A549 (cell line): ENCODE measurements around the gene FAM111B. TPM values are rescaled to one million over a fixed set of nuclear protein-coding genes. Genes with fewer than 3 reads are reported as not detected.

Experiments
- ATAC-seq, 2 experiments: fragments of 200-7000 bp in 1 of 2; fragments of >200 bp in 1 of 2; cut with Nextera tagmentation in 1 of 2; cut with Tn5 transposase in 1 of 2; 3 replicates each; pipeline versions ENCODE4 v1.8.0 to v1.9.1; 2018 to 2020; ENCODE audit warnings: mild to moderate bottlenecking in 1 of 2, moderate library complexity in 1 of 2
- CTCF ChIA-PET: fragments of 300-600 bp; sonication (Branson Sonifier 250); formaldehyde crosslinking; extraction: SDS; loops from one replicate; lab custom pipeline; 2021; ENCODE audit warnings: antibody characterized with exemption, inconsistent platforms; lab: Yijun Ruan, JAX
- POLR2A ChIA-PET: fragments of 350-600 bp; formaldehyde crosslinking; extraction: SDS; loops from one replicate; lab custom pipeline; 2021; ENCODE audit warnings: antibody characterized with exemption, inconsistent platforms; lab: Yijun Ruan, JAX
- DNase-seq, 2 experiments: peaks; one replicate each; pipeline versions ENCODE4 v3.0.0 to v3.0.0-alpha.2; 2011 to 2016; ENCODE audit warnings: low read depth in 1 of 2, low spot score in 1 of 2
- FAIRE-seq: peaks from 2 replicates; lab custom pipeline; 2011; peaks lifted over from hg19 to GRCh38; lab: Jason Lieb, UNC
- H3K27ac ChIP-seq, 2 experiments: fragments of >200 bp; sonication (Bioruptor Twin); formaldehyde crosslinking; 3 replicates each; pipeline ENCODE4 v1.5.1; 2016 to 2017
- H3K4me1 ChIP-seq: fragments of >200 bp; sonication (Bioruptor Twin); formaldehyde crosslinking; 3 replicates; pipeline ENCODE4 v1.6.1; 2016
- H3K4me2 ChIP-seq: fragments of >200 bp; sonication (Bioruptor Twin); formaldehyde crosslinking; 3 replicates; pipeline ENCODE4 v1.6.1; 2016
- H3K4me3 ChIP-seq: fragments of >200 bp; sonication (Bioruptor Twin); formaldehyde crosslinking; 3 replicates; pipeline ENCODE4 v1.5.1; 2016
- H3K9me3 ChIP-seq: fragments of >200 bp; sonication (Bioruptor Twin); formaldehyde crosslinking; 3 replicates; pipeline ENCODE4 v1.6.1; 2016
- CBX2 ChIP-seq: fragments of 200-600 bp; sonication (generic); IDR thresholded peaks from 2 replicates; pipeline ENCODE4 v1.6.1; 2016; ENCODE audit warnings: low read depth, mild to moderate bottlenecking, borderline replicate concordance
- CHD4 ChIP-seq: fragments of 200-600 bp; sonication (generic); IDR thresholded peaks from 2 replicates; pipeline ENCODE4 v1.6.1; 2016; ENCODE audit warnings: antibody characterized with exemption, mild to moderate bottlenecking, borderline replicate concordance
- EHF ChIP-seq: fragments of 250-450 bp; sonication (Bioruptor Pico); IDR thresholded peaks from 2 replicates; pipeline ENCODE4 v1.5.0; 2020; ENCODE audit warnings: mild to moderate bottlenecking
- ESRRA ChIP-seq: fragments of 150-350 bp; IDR thresholded peaks from 2 replicates; pipeline ENCODE4 v1.6.1; 2014; ENCODE audit warnings: mild to moderate bottlenecking, low read length, borderline replicate concordance
- FOXS1 ChIP-seq: fragments of 250-450 bp; sonication (Bioruptor Pico); IDR thresholded peaks from 2 replicates; pipeline ENCODE4 v1.5.0; 2020; ENCODE audit warnings: mild to moderate bottlenecking, moderate library complexity
- HOXB5 ChIP-seq: fragments of 250-450 bp; sonication (Bioruptor Pico); IDR thresholded peaks from 2 replicates; pipeline ENCODE4 v1.5.0; 2020; ENCODE audit warnings: mild to moderate bottlenecking, moderate library complexity
- JUNB ChIP-seq: fragments of >200 bp; sonication (Bioruptor Twin); formaldehyde crosslinking; IDR thresholded peaks from 2 replicates; pipeline ENCODE4 v1.6.1; 2016
- KDM5A ChIP-seq: fragments of 200-600 bp; sonication (generic); IDR thresholded peaks from 2 replicates; pipeline ENCODE4 v1.6.1; 2016; ENCODE audit warnings: antibody characterized with exemption, mild to moderate bottlenecking
- MAZ ChIP-seq: fragments of 150-350 bp; IDR thresholded peaks from 2 replicates; pipeline ENCODE4 v1.6.1; 2014; ENCODE audit warnings: antibody characterized with exemption, low read depth, low read length, borderline replicate concordance
- NPAS2 ChIP-seq: fragments of 250-450 bp; sonication (Bioruptor Pico); IDR thresholded peaks from 2 replicates; pipeline ENCODE4 v1.8.0; 2022; ENCODE audit warnings: mild to moderate bottlenecking, moderate library complexity, borderline replicate concordance
- RCOR1 ChIP-seq: fragments of 150-350 bp; IDR thresholded peaks from 2 replicates; pipeline ENCODE4 v1.6.1; 2014; ENCODE audit warnings: antibody characterized with exemption, low read length, low read depth
- RFX5 ChIP-seq: fragments of 450-650 bp; IDR thresholded peaks from 2 replicates; pipeline ENCODE4 v1.7.1; 2014; ENCODE audit warnings: antibody characterized with exemption, mild to moderate bottlenecking, moderate library complexity
- TP53 ChIP-seq: fragments of 250-450 bp; sonication (Bioruptor Pico); IDR thresholded peaks from 2 replicates; pipeline ENCODE4 v1.5.0; 2021; ENCODE audit warnings: mild to moderate bottlenecking, moderate library complexity
- ZFP36 ChIP-seq: fragments of 450-650 bp; IDR thresholded peaks from 2 replicates; pipeline ENCODE4 v1.6.1; 2014; ENCODE audit warnings: borderline replicate concordance; ENCODE audit not compliant: partially characterized antibody
- ZNF302 ChIP-seq: fragments of 250-450 bp; sonication (Bioruptor Pico); IDR thresholded peaks from 2 replicates; pipeline ENCODE4 v1.9.0; 2021; ENCODE audit warnings: inconsistent platforms, mild to moderate bottlenecking, moderate library complexity
- WGBS: methylation state at CpG from one replicate; pipeline ENCODE4 v1.1.6; 2017; ENCODE audit errors: missing lambda C conversion rate; 5-methylcytosine and 5-hydroxymethylcytosine counted together
- polyA plus RNA-seq, 4 experiments: library from polyadenylated mRNA; depleted of rRNA in 3 of 4; stranded (reverse); fragments of >200 nt; fragmentation: RNase III in 1 of 4; extraction: RNeasy Plus Mini Kit Qiagen cat#74134 plus additional on column Dnase treatment in 1 of 4; gene quantifications; 2 replicates in 3 of 4; 3 replicates in 1 of 4; pipeline ENCODE4 v1.2.3, GENCODE V29; 2011 to 2017
- TF ChIP-seq, protein P1 (sequence below): fragments of >200 bp; sonication (Bioruptor Twin); formaldehyde crosslinking; IDR thresholded peaks from 3 replicates; pipeline ENCODE4 v1.5.1; 2016
- TF ChIP-seq, protein P2 (sequence below): IDR thresholded peaks from 2 replicates; pipeline ENCODE4 v1.6.1; 2012
- TF ChIP-seq, protein P3 (sequence below): fragments of >200 bp; sonication (Bioruptor Twin); formaldehyde crosslinking; IDR thresholded peaks from 3 replicates; pipeline ENCODE4 v1.6.1; 2016
- TF ChIP-seq, protein P4 (sequence below): fragments of 250-450 bp; sonication (Bioruptor Pico); IDR thresholded peaks from 2 replicates; pipeline ENCODE4 v1.5.0; 2020; ENCODE audit warnings: low read depth, mild to moderate bottlenecking, moderate library complexity
- TF ChIP-seq, protein P5 (sequence below): IDR thresholded peaks from 2 replicates; pipeline ENCODE4 v1.6.1; 2012

FAM111B gene
- polyA plus RNA-seq, 2 of the 4 experiments (the other 2 are of a cell fraction), result 6.9 to 11.0 TPM

DNA sequence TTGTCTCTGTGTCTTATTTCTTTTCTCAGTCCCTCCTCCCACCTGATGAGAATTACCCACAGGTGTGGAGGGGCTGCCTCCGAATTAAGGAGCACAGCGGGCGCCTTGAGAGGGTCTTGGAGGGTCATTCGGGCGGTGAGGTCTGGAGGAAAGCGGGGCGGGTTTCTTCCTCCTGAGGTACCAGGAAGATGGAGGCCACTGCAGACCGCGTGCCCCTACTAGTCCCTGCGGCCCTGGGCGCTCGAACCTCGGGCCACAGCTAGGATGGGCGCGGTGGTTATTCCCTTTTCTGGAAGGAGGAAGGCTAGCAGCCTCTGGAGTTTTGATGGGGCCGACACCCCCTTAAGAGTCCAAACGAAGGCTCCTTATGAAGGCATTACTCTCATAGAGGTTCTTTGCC lies 30.2 kb downstream of the FAM111B start:
- Histone ChIP-seq H3K4me3 (no peak overlapping the region), H3K9me3 (peaks cover 7% of the 10 kb centered on the region; the same call in 2 of the 3 replicates), H3K4me2 (no peak overlapping the region), H3K4me1 (peaks cover 6% of the 10 kb centered on the region; the same call in 1 of the 3 replicates), H3K27ac (no peak overlapping the region)
- ChIA-PET CTCF (interaction anchor here (1.0 to 2.1 kb wide), 3 partner anchors 10 to 237 kb away, joined by 3 to 15 read pairs (median 4); no protein-coding TSS in a partner anchor), POLR2A (no interaction called here)
- no peak for FAIRE-seq
- DNase-seq, result no peak
- WGBS, result 90% methylated on average over 17 of the region's 17 CpGs
- TF ChIP-seq ZFP36, result no peak
- TF ChIP-seq, protein P1, sequence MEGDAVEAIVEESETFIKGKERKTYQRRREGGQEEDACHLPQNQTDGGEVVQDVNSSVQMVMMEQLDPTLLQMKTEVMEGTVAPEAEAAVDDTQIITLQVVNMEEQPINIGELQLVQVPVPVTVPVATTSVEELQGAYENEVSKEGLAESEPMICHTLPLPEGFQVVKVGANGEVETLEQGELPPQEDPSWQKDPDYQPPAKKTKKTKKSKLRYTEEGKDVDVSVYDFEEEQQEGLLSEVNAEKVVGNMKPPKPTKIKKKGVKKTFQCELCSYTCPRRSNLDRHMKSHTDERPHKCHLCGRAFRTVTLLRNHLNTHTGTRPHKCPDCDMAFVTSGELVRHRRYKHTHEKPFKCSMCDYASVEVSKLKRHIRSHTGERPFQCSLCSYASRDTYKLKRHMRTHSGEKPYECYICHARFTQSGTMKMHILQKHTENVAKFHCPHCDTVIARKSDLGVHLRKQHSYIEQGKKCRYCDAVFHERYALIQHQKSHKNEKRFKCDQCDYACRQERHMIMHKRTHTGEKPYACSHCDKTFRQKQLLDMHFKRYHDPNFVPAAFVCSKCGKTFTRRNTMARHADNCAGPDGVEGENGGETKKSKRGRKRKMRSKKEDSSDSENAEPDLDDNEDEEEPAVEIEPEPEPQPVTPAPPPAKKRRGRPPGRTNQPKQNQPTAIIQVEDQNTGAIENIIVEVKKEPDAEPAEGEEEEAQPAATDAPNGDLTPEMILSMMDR, result no peak
- TF ChIP-seq ESRRA, result no peak
- TF ChIP-seq TP53 (CRISPR knock-in tag), result no peak
- TF ChIP-seq CHD4, result no peak
- TF ChIP-seq KDM5A, result no peak
- no peak for TF ChIP-seq RCOR1
- TF ChIP-seq ZNF302 (CRISPR knock-in tag), result no peak
- TF ChIP-seq, protein P2, sequence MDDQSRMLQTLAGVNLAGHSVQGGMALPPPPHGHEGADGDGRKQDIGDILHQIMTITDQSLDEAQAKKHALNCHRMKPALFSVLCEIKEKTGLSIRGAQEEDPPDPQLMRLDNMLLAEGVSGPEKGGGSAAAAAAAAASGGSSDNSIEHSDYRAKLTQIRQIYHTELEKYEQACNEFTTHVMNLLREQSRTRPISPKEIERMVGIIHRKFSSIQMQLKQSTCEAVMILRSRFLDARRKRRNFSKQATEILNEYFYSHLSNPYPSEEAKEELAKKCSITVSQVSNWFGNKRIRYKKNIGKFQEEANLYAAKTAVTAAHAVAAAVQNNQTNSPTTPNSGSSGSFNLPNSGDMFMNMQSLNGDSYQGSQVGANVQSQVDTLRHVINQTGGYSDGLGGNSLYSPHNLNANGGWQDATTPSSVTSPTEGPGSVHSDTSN, result no peak
- no peak for TF ChIP-seq NPAS2 (CRISPR knock-in tag)
- TF ChIP-seq RFX5, result no peak
- TF ChIP-seq MAZ, result no peak
- TF ChIP-seq, protein P3, sequence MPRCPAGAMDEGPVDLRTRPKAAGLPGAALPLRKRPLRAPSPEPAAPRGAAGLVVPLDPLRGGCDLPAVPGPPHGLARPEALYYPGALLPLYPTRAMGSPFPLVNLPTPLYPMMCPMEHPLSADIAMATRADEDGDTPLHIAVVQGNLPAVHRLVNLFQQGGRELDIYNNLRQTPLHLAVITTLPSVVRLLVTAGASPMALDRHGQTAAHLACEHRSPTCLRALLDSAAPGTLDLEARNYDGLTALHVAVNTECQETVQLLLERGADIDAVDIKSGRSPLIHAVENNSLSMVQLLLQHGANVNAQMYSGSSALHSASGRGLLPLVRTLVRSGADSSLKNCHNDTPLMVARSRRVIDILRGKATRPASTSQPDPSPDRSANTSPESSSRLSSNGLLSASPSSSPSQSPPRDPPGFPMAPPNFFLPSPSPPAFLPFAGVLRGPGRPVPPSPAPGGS, result no peak
- TF ChIP-seq FOXS1, result no peak
- no peak for TF ChIP-seq EHF
- TF ChIP-seq CBX2, result no peak
- no peak for TF ChIP-seq HOXB5
- TF ChIP-seq, protein P4, sequence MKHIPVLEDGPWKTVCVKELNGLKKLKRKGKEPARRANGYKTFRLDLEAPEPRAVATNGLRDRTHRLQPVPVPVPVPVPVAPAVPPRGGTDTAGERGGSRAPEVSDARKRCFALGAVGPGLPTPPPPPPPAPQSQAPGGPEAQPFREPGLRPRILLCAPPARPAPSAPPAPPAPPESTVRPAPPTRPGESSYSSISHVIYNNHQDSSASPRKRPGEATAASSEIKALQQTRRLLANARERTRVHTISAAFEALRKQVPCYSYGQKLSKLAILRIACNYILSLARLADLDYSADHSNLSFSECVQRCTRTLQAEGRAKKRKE (CRISPR knock-in tag), result no peak
- ATAC-seq, result no peak

DNA sequence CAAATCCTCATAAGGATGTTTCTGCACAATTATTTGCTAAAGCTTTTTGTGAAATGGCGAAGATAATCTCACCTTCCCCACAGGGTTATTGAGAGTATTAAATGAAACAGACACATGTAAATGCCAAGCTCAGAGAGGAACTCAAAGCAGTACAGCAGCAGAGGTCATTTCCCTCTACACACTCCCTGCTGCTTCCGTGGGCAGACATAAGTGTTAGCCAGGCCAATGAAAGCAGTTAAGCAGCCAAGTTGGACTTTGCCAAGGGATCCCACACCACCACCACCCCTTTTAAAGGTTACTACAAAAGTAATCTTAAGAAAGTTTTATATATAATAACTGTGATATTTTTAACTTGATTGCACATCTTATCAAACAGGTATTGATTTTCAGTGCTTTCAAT lies 31.6 kb downstream of the FAM111B start:
- no peak for FAIRE-seq
- POLR2A ChIA-PET, result no interaction called here
- H3K4me2 ChIP-seq, result no peak overlapping the region
- no peaks in the 10 kb centered on the region for H3K9me3 ChIP-seq
- no peak overlapping the region for H3K4me3 ChIP-seq
- H3K27ac ChIP-seq, result no peak overlapping the region
- no peak for TF ChIP-seq JUNB
- TF ChIP-seq KDM5A, result no peak
- no peak for TF ChIP-seq TP53 (CRISPR knock-in tag)
- TF ChIP-seq, protein P5, sequence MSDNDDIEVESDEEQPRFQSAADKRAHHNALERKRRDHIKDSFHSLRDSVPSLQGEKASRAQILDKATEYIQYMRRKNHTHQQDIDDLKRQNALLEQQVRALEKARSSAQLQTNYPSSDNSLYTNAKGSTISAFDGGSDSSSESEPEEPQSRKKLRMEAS, result no peak
- WGBS, result 88% methylated on average over 2 of the region's 2 CpGs
- no peak for ATAC-seq
- CTCF ChIA-PET, result interaction anchor here (0.9 kb wide), 1 partner anchor 9 kb away, joined by 3 read pairs; no protein-coding TSS in a partner anchor
- no peak for DNase-seq
- H3K4me1 ChIP-seq, result peaks cover 8% of the 10 kb centered on the region
